ENCODE measurements around the gene RFX8.

DNA sequence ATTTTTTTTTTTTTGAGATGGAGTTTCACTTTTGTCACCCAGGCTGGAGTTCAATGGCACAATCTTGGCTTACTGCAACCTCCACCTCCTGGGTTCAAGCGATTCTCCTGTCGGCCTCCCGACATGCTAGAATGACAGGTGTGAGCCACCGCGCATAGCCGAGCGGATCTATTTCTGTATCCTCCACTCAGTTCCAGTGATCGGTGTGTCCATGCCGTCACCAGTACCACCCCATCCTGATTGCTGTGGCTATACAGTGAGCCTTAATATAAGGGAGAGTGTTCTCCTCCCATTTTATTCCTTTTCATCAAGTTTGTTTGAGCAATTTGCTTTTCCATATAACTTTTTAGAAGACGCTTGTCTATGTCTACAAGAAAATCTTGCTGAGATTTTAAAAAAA is 35.2 kb downstream of the RFX8 start:
- TF ChIP-seq NFRKB (IDR thresholded peaks at IDR 0.05) (no peak), SP1 (IDR thresholded peaks at IDR 0.05) (no peak), BHLHE40 (IDR thresholded peaks at IDR 0.05; ENCODE audit: borderline replicate concordance) (no peak), TARDBP (IDR thresholded peaks at IDR 0.05) (no peak), ARNT (IDR thresholded peaks at IDR 0.05) (no peak), ELF4 (IDR thresholded peaks at IDR 0.05) (no peak), ZNF384 (IDR thresholded peaks at IDR 0.05) (no peak), FOXK2 (IDR thresholded peaks at IDR 0.05) (no peak), L3MBTL2 (conservative IDR thresholded peaks at IDR 0.05) (no peak), SUZ12 (IDR thresholded peaks at IDR 0.05) (no peak), FOXM1 (IDR thresholded peaks at IDR 0.05; ENCODE audit: borderline replicate concordance) (no peak), FOXA1 (IDR thresholded peaks at IDR 0.05) (no peak)
- TF ChIP-seq, protein P1, sequence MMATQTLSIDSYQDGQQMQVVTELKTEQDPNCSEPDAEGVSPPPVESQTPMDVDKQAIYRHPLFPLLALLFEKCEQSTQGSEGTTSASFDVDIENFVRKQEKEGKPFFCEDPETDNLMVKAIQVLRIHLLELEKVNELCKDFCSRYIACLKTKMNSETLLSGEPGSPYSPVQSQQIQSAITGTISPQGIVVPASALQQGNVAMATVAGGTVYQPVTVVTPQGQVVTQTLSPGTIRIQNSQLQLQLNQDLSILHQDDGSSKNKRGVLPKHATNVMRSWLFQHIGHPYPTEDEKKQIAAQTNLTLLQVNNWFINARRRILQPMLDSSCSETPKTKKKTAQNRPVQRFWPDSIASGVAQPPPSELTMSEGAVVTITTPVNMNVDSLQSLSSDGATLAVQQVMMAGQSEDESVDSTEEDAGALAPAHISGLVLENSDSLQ (IDR thresholded peaks at IDR 0.05), result no peak
